ENCODE results near the gene ST6GALNAC1. TPM values are rescaled to one million over a fixed set of nuclear protein-coding genes. Genes with fewer than 3 reads are reported as not detected.

The ST6GALNAC1 gene
- total RNA-seq, 4 donors from 2014 or later: 1.5 to 11.8 (median 3.2) TPM

- no peaks in the 10 kb centered on the region for H3K4me1 ChIP-seq
These were observed 60.9 kb downstream of the ST6GALNAC1 start for GRCh38 chr17:76582660-76583059.

GRCh38 chr17:76581515-76581914, 62.0 kb downstream of the ST6GALNAC1 start:
- Histone ChIP-seq H3K27ac (no peak overlapping the region), H3K36me3 (no peaks in the 10 kb centered on the region), H3K9me3 (no peaks in the 10 kb centered on the region), H3K4me1 (no peaks in the 10 kb centered on the region), H3K4me3 (no peak overlapping the region), H3K27me3 (peaks cover 0 to 5% of the 10 kb centered on the region in 2 donors)
- intact Hi-C loops (cut with DNase I; ENCODE audit: low total_unique reads): no loop called here
- TF ChIP-seq, protein P1, sequence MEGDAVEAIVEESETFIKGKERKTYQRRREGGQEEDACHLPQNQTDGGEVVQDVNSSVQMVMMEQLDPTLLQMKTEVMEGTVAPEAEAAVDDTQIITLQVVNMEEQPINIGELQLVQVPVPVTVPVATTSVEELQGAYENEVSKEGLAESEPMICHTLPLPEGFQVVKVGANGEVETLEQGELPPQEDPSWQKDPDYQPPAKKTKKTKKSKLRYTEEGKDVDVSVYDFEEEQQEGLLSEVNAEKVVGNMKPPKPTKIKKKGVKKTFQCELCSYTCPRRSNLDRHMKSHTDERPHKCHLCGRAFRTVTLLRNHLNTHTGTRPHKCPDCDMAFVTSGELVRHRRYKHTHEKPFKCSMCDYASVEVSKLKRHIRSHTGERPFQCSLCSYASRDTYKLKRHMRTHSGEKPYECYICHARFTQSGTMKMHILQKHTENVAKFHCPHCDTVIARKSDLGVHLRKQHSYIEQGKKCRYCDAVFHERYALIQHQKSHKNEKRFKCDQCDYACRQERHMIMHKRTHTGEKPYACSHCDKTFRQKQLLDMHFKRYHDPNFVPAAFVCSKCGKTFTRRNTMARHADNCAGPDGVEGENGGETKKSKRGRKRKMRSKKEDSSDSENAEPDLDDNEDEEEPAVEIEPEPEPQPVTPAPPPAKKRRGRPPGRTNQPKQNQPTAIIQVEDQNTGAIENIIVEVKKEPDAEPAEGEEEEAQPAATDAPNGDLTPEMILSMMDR (IDR thresholded peaks at IDR 0.05): no peak
- DNase-seq: no peak

More at GRCh38 chr17:76582660-76583059, 60.9 kb downstream of the ST6GALNAC1 start:
- Histone ChIP-seq H3K27me3 (peaks cover 2 to 5% of the 10 kb centered on the region in 2 donors), H3K4me3 (no peak overlapping the region), H3K27ac (no peak overlapping the region), H3K9me3 (no peaks in the 10 kb centered on the region), H3K36me3 (no peaks in the 10 kb centered on the region)
- intact Hi-C loops (cut with DNase I; ENCODE audit: low total_unique reads): no loop called here
- no peak for DNase-seq
- TF ChIP-seq, protein P1 (IDR thresholded peaks at IDR 0.05): no peak
- no peak for TF ChIP-seq POLR2A (IDR thresholded peaks at IDR 0.05)

DNA sequence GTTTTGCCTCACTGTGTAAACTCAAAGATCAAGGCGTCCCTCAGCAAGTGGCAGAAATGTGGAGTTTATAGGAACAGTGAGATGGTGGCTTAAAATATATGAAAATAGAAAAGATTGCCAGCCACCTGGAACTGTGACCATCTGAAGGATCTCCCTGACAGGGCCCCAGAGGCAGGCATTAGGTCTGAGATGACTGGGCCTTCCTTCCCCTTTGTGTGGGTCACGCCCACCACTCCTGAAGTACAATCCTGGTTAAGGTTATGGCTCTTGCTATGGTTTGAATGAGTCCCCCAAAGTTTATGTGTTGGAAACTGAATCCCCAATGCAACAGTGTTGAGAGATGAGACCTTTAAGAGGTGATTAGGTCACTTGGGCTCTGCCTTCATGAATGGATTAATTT, 64.3 kb downstream of the ST6GALNAC1 start:
- Histone ChIP-seq H3K4me3 (no peak overlapping the region), H3K36me3 (no peaks in the 10 kb centered on the region), H3K27ac (no peak overlapping the region), H3K4me1 (no peaks in the 10 kb centered on the region), H3K9me3 (no peaks in the 10 kb centered on the region), H3K27me3 (no peaks in the 10 kb centered on the region)
- DNase-seq: no peak
- TF ChIP-seq, protein P1 (IDR thresholded peaks at IDR 0.05): no peak
- no peak for TF ChIP-seq POLR2A (IDR thresholded peaks at IDR 0.05)
- intact Hi-C loops (cut with DNase I; ENCODE audit: low total_unique reads): no loop called here

GRCh38 chr17:76578376-76578775, 65.2 kb downstream of the ST6GALNAC1 start:
- Histone ChIP-seq H3K27ac (no peak overlapping the region), H3K36me3 (no peaks in the 10 kb centered on the region), H3K27me3 (no peaks in the 10 kb centered on the region), H3K4me3 (no peak overlapping the region), H3K4me1 (no peaks in the 10 kb centered on the region), H3K9me3 (no peaks in the 10 kb centered on the region)
- TF ChIP-seq, protein P1 (IDR thresholded peaks at IDR 0.05): no peak
- no peak for TF ChIP-seq POLR2A (IDR thresholded peaks at IDR 0.05)
- no peak for DNase-seq
- intact Hi-C loops (cut with DNase I; ENCODE audit: low total_unique reads): no loop called here

GRCh38 chr17:76577876-76578275, 65.7 kb downstream of the ST6GALNAC1 start:
- no peak for DNase-seq
- Histone ChIP-seq H3K4me1 (no peaks in the 10 kb centered on the region), H3K27me3 (no peaks in the 10 kb centered on the region), H3K27ac (no peak overlapping the region), H3K36me3 (no peaks in the 10 kb centered on the region), H3K4me3 (no peak overlapping the region), H3K9me3 (no peaks in the 10 kb centered on the region)
- TF ChIP-seq, protein P1 (IDR thresholded peaks at IDR 0.05): no peak
- no peak for TF ChIP-seq POLR2A (IDR thresholded peaks at IDR 0.05)
- intact Hi-C loops (cut with DNase I; ENCODE audit: low total_unique reads): no loop called here
